Fibroblast of gingiva (primary cell): Measurements from ENCODE around the gene MYRF.

Source experiments
- DNase-seq: peaks from one replicate; pipeline ENCODE4 v3.0.0-alpha.2; 2011; ENCODE audit warnings: low read depth

The MYRF gene

DNA sequence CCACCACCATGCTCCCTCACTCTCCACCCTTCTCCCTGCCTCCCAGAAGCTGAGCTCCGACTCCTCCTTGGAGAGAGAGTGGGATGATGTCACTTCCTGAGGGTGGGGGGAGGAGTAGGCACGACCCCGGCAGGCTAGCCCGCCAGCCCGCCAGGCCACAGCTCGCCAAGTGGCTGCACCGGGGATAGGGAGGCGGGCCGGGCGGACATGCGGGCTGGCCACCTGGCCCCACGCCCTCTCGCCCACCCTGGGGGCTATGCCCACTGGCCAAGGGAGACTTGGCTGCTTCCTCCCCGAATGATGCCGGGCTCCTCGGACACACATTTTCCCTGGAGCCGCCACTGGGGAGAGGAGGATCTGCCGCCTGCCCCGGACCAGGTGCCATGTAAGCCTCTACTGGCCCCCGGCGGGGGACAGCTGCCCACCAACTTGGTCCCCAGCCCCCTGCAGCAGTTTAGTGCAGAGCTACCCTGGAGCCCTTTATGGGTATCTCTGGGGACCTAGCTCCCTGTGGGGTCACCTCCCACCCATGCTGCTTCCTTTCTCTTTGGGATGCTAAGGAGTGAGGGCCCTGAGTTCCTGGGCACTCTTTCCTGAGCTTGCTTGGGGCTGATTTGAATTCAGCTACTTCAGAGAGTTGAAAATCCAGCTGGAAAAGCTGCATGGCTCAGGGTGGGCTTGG lies 33.7 kb upstream of the MYRF start:
- DNase-seq = peak; percentile 19

DNA sequence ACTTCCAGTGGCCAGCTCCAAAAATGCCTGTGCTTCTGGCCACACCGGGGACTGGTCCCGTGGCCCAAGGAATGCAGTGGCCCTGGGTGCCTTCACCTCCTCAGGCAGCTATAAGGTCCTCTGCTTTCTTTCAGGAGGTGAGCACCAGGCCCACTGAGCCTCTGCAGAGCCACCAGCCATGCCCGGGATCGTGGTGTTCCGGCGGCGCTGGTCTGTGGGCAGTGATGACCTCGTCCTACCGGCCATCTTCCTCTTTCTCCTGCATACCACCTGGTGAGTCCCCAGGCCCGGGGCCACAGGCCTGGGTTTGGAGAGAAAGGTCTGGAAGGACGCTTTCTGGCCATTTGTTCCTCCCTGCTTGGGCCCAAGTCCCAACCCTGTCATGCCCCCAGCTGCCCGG lies 32.5 kb upstream of the MYRF start:
- no peak for DNase-seq

DNA sequence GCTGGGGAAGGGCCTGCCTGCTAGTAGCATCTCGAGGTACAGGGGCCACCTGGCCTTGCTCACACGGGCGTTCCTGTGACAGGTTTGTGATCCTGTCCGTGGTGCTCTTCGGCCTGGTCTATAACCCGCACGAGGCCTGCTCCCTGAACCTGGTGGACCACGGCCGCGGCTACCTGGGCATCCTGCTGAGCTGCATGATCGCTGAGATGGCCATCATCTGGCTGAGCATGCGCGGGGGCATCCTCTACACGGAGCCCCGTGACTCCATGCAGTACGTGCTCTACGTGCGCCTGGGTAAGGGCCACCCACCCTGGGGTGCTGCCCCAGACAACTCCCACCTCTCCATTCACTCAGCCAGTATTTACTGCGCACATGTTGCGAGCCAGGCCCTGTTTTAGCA lies 31.8 kb upstream of the MYRF start:
- DNase-seq = no peak

DNA sequence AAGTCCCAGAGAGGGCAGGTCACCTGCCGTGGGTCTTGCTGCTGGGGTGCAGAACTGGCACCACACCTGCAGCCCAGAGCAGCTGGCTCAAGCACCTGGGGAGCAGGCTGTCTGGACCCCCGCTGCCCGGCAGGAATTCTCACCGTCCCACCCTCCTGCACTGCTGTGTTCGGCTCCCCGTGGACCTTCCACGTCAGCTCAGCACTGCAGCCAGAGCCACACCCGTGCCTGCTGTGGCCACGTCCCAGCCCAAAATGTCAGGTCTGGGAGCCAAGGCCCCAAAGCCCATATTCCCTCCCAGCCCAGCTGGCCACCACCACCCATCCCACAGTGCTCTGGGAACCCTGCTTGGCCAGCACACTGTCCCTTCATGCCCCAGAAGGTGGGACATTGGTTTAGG lies 28.0 kb upstream of the MYRF start:
- no peak for DNase-seq

DNA sequence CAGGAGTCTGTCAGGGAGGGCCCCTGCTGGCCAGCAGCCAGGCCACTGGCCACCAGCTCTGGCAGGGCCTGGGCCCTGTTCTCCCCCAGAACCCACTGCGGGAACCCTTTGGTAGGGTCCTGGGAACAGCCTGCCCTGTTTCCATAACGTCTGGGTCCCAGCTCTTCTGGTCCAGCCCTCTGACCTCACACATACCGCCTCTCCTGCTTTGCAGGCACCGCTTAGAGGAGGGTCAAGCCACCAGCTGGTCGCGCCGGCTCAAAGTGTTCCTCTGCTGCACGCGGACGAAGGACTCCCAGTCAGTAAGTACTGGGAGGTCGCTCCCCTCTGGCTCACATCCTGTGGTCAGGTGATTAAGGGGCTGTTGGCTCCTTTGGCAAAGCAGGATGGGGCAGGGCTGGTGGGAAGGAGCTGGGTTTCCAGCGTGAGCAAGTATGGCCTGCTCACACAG lies 26.6 kb upstream of the MYRF start:
- no peak for DNase-seq

DNA sequence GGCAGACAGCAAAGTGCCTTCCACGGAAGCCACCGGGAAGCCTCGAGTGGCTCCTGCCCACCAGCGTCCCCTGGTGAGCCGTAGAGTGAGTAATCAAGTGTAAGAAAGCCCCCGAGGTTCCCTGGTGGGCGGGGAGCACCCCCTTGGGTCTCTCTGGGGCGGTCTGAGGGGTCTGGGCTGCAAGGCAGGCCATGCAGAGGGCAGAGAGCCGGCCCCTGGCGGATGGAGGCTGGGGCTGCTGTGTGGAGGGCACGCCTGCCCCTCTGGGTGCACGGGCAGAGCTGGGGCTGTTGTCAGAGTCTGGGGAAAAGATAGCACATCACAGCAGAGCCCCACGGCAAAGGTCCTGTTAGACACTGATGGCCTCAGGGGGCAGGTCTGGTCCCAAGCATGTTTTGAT lies 25.7 kb upstream of the MYRF start:
- DNase-seq = no peak

DNA sequence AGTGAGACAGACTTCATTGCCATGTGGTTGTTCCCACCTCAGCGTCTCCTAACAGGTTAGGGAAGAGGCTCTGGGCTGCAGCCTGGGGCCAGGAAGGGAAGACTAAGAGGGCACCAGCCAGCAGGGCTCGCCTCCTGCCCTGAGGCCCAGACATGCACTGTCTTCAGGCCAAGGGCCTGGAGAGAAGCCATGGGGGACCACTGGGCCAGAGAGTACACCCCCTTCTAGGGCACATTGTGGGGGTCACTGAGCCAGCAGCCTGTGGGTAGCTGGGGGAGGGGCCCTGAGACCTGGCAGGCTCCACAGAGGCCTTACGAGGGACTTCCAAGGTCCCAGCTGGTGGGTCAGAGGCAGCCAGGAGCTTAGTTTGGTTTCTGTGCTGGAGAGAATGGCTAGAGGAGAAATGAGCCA lies 25.0 kb upstream of the MYRF start:
- no peak for DNase-seq

DNA sequence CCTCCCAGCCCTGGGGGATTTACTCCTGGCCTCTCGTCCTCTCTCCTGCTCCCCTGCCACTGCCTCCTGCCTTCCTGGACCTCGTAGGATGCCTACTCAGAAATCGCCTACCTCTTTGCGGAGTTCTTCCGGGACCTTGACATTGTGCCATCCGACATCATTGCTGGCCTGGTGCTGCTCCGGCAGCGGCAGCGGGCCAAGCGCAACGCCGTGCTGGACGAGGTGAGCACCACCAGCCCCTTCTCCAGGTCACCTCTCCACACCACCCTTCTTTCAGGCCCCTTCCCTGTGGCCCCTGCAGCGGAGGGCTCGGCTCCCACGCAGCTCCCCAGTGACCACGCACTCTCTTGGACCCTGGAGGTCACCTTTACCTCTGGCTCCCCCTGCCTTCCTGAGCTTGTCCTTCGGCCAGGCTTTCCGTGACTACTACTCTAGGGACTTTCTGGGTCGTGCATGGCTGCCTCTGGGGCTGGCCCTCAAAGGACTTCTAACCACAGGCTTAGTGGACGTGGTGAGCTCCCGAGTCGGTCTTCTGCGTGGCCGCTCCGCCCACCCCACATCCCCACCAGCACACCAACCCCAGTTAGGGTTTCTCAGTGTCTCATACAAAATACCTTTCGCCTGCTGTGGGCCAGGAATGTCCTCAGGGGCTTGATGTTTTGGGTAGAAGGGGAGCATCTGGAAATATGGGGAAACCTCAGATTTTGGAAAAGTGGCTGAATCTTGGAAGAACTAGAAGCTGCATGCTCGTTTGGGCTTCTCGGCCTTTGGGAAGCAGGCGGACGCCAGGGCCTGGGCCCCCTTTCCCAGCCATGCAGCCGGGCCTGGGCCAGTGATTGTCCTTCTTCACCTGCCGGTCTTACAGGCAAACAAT lies 24.1 kb upstream of the MYRF start:
- no peak for DNase-seq

DNA sequence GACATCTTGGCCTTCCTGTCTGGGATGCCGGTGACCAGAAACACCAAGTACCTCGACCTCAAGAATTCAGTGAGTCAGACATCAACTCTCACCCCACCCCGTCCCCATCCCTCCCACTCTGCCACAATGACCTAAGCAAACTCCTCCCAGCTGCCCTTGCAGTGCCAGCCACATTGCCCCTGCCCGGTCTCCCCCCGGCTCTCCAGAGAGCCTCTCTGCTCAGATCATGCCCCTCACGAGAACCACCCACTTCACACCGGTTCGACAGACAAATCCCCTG lies 23.6 kb upstream of the MYRF start:
- no peak for DNase-seq

DNA sequence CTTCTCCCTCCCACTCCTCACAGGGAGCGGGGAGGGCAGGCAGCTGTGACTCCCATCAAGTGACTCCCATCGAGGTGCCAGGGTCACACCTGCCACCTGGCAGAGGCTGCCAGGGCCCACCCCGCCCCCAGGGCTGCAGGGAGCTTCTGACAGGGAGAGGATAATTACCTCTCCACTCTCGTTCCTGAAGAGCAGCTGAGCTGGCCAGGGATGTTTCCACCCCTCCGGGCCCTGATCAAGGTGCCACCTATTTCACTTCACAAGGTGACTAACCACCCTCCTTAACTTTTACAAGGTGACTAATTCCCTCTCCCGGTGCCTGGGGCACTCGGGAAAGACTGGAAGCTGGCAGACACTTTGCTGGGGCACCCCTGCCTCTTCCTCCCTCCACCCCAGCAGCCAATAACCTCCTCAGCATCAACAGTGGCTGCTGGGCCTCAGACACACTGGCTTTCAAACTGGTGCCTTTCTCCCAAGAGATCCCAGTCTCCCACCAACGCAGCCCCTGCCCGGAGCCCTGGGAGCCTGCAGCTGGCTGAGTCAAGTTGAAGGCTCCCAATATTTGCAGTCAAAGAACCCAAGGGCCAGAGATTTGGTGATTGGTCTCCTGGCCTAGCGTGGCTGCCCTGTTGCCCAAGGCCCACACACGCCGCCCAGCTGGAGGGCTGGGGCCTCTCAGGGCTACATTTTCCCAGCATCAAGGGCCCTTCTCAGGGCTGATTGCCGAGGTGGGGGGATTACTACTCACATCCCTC lies 22.0 kb upstream of the MYRF start:
- DNase-seq = no peak

DNA sequence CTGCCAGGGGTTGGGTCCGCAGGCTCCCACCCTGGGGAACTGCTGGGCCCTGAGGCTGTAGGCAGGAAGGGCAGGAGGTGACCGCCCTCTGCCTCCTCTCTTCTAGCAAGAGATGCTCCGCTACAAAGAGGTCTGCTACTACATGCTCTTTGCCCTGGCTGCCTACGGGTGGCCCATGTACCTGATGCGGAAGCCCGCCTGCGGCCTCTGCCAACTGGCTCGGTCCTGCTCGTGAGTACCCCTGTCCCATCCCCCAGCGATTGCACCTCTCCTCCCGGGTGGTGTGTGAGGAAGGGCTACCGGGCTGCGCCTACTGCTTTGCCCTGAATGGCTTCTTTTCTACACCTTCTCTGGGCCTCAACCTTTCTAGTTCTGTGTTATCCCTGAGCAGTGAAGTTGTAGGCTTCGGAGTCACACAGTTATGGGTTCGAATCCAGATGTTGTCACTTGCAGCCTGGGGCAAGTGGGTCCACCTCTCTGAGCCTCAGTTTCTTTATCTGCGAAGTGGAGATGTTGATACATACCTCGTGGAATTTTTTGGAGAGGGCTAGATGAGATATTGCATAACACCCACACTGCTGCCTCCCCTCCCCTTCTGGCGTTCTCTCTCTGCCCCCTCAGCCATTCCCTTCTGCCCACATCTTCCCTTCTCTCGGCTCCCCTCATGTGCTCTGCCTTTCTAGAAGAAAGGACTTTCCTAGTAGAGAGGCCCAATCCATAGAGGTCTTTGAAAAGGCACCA lies 21.1 kb upstream of the MYRF start:
- DNase-seq = no peak

DNA sequence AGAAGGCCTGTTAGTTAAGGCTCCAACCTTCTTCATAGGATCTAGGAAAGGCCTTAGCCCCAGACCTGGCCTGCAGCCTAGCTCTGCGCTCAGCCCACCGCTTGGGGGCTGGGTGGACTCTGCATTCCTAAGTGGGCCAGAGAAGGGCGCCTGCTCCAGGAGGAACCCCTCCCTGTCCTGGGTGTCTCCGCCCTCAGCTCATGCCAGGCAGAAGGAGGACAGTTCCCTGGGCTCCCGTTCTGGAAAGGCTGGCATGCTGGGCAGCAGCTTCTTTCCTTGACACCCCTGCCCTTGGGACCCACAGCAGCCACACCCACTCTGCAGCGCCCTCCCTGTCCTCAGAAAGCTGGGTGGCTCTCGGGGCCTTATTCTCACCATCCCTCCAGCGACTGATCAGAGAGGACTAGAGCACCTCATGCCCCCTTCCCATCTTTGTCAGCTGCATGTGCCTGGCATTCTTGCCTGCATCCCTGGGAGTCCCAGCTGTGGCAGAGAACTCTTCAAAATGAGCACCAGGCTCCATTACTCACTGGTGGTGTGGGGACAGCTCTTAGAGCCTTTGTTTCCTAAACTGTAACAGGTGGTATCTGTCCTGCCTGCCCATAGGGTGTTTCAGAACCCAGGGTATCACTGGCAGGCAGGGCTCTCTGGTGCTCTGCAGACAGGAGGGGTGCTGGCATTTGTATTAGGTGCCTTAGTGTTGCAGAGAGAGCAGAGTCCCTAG lies 20.3 kb upstream of the MYRF start:
- no peak for DNase-seq

DNA sequence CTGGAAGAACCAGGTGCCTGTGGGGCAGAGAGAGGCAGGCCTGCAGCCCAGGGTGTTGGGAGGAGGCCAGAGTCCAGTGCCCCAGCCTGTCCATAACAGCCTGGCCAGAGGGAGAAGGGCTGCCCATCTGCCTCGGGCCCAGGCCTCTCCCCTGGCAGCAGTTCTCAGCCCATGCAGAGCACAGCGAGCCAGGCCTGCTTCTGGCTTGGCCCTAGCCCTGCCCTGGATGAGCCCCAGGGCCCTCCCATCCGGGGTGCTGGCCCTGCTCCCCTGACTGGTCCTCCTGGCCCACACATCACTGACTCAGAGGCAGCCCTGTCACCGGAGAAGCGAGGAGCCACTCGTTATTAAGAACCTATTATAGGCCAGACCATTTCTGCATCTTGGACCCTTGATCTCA lies 19.7 kb upstream of the MYRF start:
- peak; percentile 44 for DNase-seq

DNA sequence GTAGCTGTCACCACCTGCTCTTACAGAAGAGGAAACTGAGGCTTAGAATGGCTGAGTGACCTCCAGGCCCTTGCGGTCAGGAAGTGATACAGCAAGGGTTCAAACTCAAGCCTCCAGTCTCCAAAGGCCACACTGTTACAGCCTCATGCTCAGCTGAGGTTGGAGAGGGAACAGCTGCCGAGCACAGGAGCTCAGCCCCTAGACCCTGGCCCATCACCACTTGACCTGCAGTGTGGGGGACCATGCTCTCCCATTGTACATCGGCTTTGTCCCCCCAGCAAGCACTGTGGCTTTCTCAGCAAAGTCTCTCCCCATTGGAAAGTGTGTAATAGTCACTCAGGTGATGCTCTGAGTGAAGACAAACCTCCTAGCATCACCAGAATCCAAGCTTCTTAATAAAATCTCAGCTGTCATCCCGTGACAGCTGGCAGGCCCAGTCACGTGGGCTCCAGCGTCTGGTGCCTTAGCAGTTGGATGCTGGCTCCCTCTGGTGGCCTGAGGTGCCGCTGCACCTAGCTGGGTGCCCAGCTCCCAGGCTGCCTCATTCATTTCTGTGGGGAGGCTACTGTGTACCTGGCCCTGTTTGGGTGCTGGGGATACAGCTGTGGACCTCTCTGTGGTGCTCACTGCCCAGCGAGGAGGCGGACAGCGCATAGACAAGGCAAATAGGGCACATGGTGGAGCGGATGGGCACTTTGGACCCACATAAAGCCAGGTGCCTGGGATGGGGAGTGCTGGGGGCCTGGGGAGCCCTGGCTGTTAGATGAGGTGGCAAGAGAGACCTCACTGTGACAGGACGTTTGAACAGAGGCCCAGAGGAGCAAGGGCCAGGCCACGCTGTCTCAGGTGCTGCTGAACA lies 19.1 kb upstream of the MYRF start:
- DNase-seq = peak; percentile 70

DNA sequence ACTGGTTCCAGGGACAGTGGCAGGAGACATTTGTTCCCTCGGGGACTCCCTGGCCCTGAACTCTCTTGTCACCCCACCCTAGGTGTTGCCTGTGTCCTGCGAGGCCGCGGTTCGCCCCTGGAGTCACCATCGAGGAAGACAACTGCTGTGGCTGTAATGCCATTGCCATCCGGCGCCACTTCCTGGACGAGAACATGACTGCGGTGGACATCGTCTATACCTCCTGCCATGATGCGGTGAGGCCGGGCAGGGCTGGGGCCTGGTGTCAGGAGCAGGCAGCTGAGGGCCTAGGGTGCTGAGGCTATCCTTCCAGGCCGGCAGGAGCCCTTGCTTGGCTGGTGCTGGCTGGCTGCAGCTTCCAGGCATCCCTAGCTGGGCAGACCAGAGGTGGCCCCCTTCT lies 17.7 kb upstream of the MYRF start:
- no peak for DNase-seq

DNA sequence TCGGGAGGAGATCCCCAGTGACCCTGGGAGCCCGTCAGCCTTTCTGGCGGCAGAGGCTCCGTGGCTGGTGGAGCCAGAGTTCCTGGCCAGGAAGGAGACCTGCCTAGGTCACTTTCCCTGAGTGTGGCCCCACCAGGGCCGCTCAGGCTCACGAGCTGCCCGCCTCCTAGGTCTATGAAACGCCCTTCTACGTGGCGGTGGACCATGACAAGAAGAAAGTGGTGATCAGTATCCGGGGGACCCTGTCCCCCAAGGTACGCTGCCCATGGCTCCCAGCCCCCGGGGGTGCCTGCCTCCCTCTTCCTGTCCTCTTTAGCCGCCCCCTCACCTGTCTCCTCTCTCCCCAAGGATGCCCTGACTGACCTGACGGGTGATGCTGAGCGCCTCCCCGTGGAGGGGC lies 17.0 kb upstream of the MYRF start:
- DNase-seq = no peak

DNA sequence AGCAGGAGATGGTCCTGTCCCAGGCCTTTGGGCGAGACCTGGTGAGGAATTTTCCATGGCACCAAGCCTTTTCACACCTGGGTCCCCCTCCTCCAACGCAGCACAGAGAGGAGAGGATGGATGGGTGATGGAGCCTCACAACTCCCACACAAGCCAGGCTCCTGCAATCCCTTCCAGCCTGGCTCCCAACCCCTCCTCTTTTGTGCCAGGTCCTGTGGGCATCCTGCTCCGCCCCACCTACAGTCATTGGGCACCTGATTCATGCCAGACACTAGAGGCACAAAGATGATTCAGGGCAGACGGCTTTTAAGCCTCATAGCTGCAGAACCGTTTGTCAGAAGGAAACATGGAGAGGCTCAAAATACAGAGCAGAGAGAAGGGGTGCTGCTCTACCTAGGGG lies 16.1 kb upstream of the MYRF start:
- no peak for DNase-seq

DNA sequence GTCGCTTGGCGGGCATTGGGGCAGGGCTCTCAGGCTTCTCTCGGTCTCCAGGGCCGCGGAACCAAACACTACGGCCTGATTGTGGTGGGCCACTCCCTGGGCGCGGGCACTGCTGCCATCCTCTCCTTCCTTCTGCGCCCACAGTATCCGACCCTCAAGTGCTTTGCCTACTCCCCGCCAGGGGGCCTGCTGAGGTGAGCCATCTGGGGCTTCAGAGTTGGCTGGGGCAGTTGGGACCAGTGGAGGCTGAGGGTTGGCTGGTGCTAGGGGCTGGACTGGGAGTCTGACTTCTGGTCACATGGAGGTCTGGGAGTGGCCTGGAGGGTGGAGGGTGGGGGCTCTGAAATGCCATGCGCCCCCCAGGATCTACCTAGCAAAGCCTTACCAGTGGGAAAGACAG lies 15.3 kb upstream of the MYRF start:
- no peak for DNase-seq

DNA sequence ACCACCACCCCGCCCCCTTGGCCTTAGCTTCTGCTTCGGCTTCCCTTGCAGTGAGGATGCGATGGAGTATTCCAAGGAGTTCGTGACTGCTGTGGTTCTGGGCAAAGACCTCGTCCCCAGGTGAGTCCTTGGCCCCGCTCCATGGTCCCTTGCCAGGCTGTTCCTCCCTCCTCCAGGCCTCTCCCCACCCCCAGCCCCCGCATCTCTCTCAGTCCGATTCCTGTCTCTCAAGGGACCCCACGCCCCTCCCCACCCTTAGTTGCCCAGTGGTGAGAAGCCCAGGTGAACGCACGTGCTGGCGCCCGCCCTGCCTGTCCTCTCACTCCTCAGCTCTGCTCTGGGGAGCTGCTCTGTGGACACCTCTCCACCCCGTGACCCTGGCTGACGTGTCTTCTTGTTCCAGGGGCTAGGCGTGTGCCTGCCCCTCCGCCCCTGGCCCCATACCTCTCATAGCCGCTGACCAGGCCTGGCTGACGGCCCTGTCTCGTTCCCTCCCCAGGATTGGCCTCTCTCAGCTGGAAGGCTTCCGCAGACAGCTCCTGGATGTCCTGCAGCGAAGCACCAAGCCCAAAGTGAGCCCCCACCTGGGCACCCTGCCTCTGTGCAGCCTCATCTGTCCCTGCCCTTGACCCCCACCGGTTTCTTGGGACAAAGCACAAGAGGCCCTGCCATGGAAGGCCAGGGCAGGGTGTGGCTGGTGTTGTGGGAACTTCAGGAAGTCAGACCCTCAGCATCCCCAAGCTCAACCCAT lies 14.6 kb upstream of the MYRF start:
- no peak for DNase-seq

DNA sequence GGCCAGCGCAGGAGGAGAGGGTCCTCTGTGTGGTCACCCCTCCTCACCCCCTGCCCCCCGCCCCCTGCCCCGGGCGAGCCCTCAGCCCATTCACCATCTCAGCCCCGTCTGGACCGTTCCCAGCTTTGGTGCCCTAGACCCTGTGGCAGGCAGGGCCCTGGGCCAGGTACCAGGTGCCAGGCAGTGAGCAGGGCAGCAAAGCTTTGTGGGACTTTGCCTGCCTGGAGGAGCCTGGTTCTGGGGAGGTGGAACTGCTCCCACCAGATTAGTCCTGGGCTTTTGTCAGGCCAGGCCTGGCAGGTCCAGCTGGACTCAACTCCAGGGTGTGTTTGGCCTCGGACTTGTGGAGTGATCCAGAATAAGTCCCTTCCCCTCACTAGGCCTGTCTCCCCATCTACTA lies 13.7 kb upstream of the MYRF start:
- DNase-seq = no peak
